Uterus (tissue), 4 donors: ENCODE measurements around the gene GRAMD1C. TPM values are rescaled to one million over a fixed set of nuclear protein-coding genes. Genes with fewer than 3 reads are reported as not detected.

Source experiments
- DNase-seq, 2 donors: peaks; one replicate each; pipeline ENCODE4 v3.0.0-alpha.2; 2019 to 2020
- H3K27ac ChIP-seq, 2 donors: fragments of 200-600 bp; sonication (generic); 1 replicate in 1 of 2; 2 replicates in 1 of 2; pipeline ENCODE4 v1.5.1; 2016 to 2018
- H3K27me3 ChIP-seq, 2 donors: fragments of 200-600 bp; sonication (generic); one replicate each; pipeline ENCODE4 v1.5.1; 2018 to 2019; ENCODE audit warnings: control low read depth in 1 of 2
- H3K36me3 ChIP-seq, 2 donors: fragments of 200-600 bp; sonication (generic); one replicate each; pipeline ENCODE4 v1.5.1; 2019; ENCODE audit warnings: control low read depth in 1 of 2
- H3K4me1 ChIP-seq, 2 donors: fragments of 200-600 bp; sonication (generic); one replicate each; pipeline ENCODE4 v1.5.1; 2018 to 2019; ENCODE audit warnings: control low read depth in 1 of 2
- H3K4me3 ChIP-seq, 2 donors: fragments of 200-600 bp; sonication (generic); 1 replicate in 1 of 2; 2 replicates in 1 of 2; pipeline ENCODE4 v1.5.1; 2018 to 2019; ENCODE audit warnings: mild to moderate bottlenecking in 1 of 2
- H3K9me3 ChIP-seq, 2 donors: fragments of 200-600 bp; sonication (generic); one replicate each; pipeline ENCODE4 v1.5.1; 2019; ENCODE audit warnings: control low read depth in 1 of 2
- CTCF ChIP-seq, 4 experiments: fragments of 200-600 bp in 2 of 4; fragments of 450-650 bp in 2 of 4; sonication (generic) in 2 of 4; IDR thresholded peaks; one replicate each; pipeline ENCODE4 v1.5.1; 2016 to 2019; ENCODE audit warnings: antibody characterized with exemption in 4 of 4, mild to moderate bottlenecking in 2 of 4, moderate library complexity in 1 of 4
- POLR2A ChIP-seq, 2 donors: fragments of 450-650 bp; IDR thresholded peaks; one replicate each; pipeline ENCODE4 v1.6.1; 2016; ENCODE audit warnings: antibody characterized with exemption in 2 of 2, mild to moderate bottlenecking in 1 of 2, moderate library complexity in 1 of 2
- intact Hi-C: fragments of 100-400 bp; cut with DNase I; formaldehyde crosslinking; loops from one replicate; pipeline ENCODE4 v1.15.1; 2023; ENCODE audit warnings: low total_unique reads
- total RNA-seq, 4 donors: library from RNA; depleted of rRNA in 3 of 4; stranded (reverse); fragments of >200 nt in 3 of 4; gene quantifications; one replicate each; pipeline versions ENCODE4 v1.1.0 to v1.2.4, GENCODE V29; 2014 to 2023
- donor health status: DM: yes; HTN: yes; CAD: no.

The GRAMD1C gene
- 10 to 100 TPM in 2 of 4 donors, 1 to 10 TPM in 1, under 1 TPM in 1; 0.26 to 16.6 (median 6.9) TPM for total RNA-seq

GRCh38 chr3:113838631-113839209 lies at the start of gene GRAMD1C:
GRAMD1C (plus strand) TSS chr3:113838788; CDS start chr3:113838910, 122 bp downstream.
- TF ChIP-seq CTCF (IDR thresholded peaks at IDR 0.05) = peak; percentile 73 to 92 (median 87)
- peak in 1 of 2 donors; percentile 31 for TF ChIP-seq POLR2A (IDR thresholded peaks at IDR 0.05)
- Histone ChIP-seq H3K4me1 (no peaks in the 10 kb centered on the region), H3K27me3 (no peaks in the 10 kb centered on the region), H3K36me3 (no peaks in the 10 kb centered on the region), H3K4me3 (peak within 1 kb of the TSS; percentile 39 to 50), H3K27ac (peak within 1 kb of the TSS; percentile 57 to 61), H3K9me3 (no peaks in the 10 kb centered on the region)
- peak; percentile 81 to 83 for DNase-seq
- intact Hi-C loops = no loop called here

- Histone ChIP-seq H3K4me1 (no peaks in the 10 kb centered on the region), H3K9me3 (no peaks in the 10 kb centered on the region), H3K4me3 (no peak overlapping the region), H3K27me3 (no peaks in the 10 kb centered on the region), H3K36me3 (no peaks in the 10 kb centered on the region), H3K27ac (no peak overlapping the region)
- intact Hi-C loops = no loop called here
- DNase-seq = no peak
- TF ChIP-seq POLR2A (IDR thresholded peaks at IDR 0.05) (no peak), CTCF (IDR thresholded peaks at IDR 0.05) (no peak)
Observed at GRCh38 chr3:113791381-113791780, 47.2 kb upstream of the GRAMD1C start.

GRCh38 chr3:113794526-113794925 lies 44.1 kb upstream of the GRAMD1C start:
- no peaks in the 10 kb centered on the region for H3K27me3 ChIP-seq
- no peak for DNase-seq
- no peaks in the 10 kb centered on the region for H3K36me3 ChIP-seq
- intact Hi-C loops = no loop called here
- H3K4me1 ChIP-seq = no peaks in the 10 kb centered on the region
- no peak overlapping the region for H3K4me3 ChIP-seq
- H3K27ac ChIP-seq = no peak overlapping the region
- H3K9me3 ChIP-seq = no peaks in the 10 kb centered on the region
- no peak for TF ChIP-seq POLR2A (IDR thresholded peaks at IDR 0.05)
- TF ChIP-seq CTCF (IDR thresholded peaks at IDR 0.05) = no peak

- DNase-seq = no peak
- Histone ChIP-seq H3K27ac (no peak overlapping the region), H3K4me3 (no peak overlapping the region), H3K36me3 (no peaks in the 10 kb centered on the region), H3K27me3 (no peaks in the 10 kb centered on the region), H3K9me3 (no peaks in the 10 kb centered on the region), H3K4me1 (no peaks in the 10 kb centered on the region)
- intact Hi-C loops = no loop called here
- TF ChIP-seq CTCF (IDR thresholded peaks at IDR 0.05) = no peak
- no peak for TF ChIP-seq POLR2A (IDR thresholded peaks at IDR 0.05)
Observed at GRCh38 chr3:113795693-113796092, 42.9 kb upstream of the GRAMD1C start.

GRCh38 chr3:113802795-113803455 lies 35.7 kb upstream of the GRAMD1C start:
- H3K27me3 ChIP-seq = no peaks in the 10 kb centered on the region
- H3K9me3 ChIP-seq = no peaks in the 10 kb centered on the region
- no peaks in the 10 kb centered on the region for H3K36me3 ChIP-seq
- H3K27ac ChIP-seq = no peak overlapping the region
- TF ChIP-seq CTCF (IDR thresholded peaks at IDR 0.05) (no peak), POLR2A (IDR thresholded peaks at IDR 0.05) (no peak)
- intact Hi-C loops = no loop called here
- H3K4me3 ChIP-seq = no peak overlapping the region
- no peaks in the 10 kb centered on the region for H3K4me1 ChIP-seq
- no peak for DNase-seq
